ENCODE results near the gene CYP3A5. TPM values are rescaled to one million over a fixed set of nuclear protein-coding genes. Genes with fewer than 3 reads are reported as not detected.

Gene CYP3A5
- total and polyA plus RNA-seq, 2 of the 13 experiments (the other 11 are each of a cell fraction or from before 2014, with no cell fraction given) = 5.7 to 9.3 TPM

DNA sequence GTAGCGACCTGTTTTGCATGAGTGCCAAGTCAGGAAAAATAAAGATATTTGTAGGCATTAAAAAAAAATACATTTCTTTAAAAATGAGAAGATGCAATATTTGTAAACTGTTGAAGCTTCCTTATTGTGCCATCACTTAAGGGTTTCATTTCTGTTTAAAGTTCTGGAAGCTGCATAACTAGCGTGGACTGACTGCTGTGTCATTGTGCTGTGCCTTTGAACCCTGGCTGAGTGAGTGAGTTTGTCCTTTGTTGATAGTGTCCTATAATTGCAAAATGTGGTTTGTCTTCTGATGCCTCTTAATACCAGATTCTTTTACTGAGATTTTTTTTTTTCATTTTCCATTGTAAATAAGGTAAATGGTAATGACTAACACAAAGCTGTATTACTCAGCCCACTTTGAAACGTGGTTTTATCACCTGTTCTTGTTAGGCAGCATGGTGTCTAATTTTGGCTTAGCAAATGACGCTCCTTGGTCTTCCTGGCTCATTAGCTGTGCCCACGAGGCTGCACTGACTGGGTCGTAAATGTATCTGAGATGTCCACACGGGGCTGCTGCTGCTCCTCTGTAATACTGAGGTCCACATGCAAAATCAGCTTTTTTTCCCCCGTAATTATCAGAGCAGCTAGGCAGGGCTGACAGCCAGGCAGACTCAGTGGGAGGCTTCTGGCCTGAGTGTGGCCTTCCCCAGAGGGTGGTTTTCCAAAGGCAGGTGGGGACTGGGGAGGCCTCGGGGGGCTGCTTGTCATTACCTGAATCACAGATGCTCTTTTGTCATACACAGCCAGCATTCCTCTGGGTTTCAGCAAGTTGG is 48.3 kb downstream of the CYP3A5 start (continued):
- TF ChIP-seq NAIF1 (CRISPR knock-in tag; IDR thresholded peaks at IDR 0.05; ENCODE audit: borderline replicate concordance) (no peak), HNF4G (IDR thresholded peaks at IDR 0.05; ENCODE audit: borderline replicate concordance, low read depth, low read length) (no peak), HNF4G (CRISPR knock-in tag; IDR thresholded peaks at IDR 0.05; ENCODE audit: borderline replicate concordance, low read depth) (no peak), FOSL1 (CRISPR knock-in tag; IDR thresholded peaks at IDR 0.05; ENCODE audit: borderline replicate concordance) (no peak), MED1 (CRISPR knock-in tag; IDR thresholded peaks at IDR 0.05) (peak; percentile 46; the same call in 1 of the 2 replicates), ZFX (CRISPR knock-in tag; IDR thresholded peaks at IDR 0.05; ENCODE audit: low read depth) (peak; percentile 48; the same call in 1 of the 2 replicates), PHF21A (CRISPR knock-in tag; IDR thresholded peaks at IDR 0.05) (peak; percentile 20; the same call in 1 of the 2 replicates), ZNF780A (CRISPR knock-in tag; IDR thresholded peaks at IDR 0.05) (no peak), SIX1 (CRISPR knock-in tag; IDR thresholded peaks at IDR 0.05; ENCODE audit: borderline replicate concordance) (no peak), RBM22 (optimal IDR thresholded peaks at IDR 0.05; ENCODE audit: low read length) (peak; percentile 15), RBM39 (IDR thresholded peaks at IDR 0.05; ENCODE audit: low read depth, low read length, poor library complexity, severe bottlenecking) (no peak), ZSCAN12 (CRISPR knock-in tag; IDR thresholded peaks at IDR 0.05) (0 out of 2 replicates have a peak, but pooled peaks have one; percentile 44), HCFC1 (IDR thresholded peaks at IDR 0.05; ENCODE audit: low read depth, low read length) (no peak), ZNF703 (CRISPR knock-in tag; IDR thresholded peaks at IDR 0.05; ENCODE audit: borderline replicate concordance) (no peak), ZNF7 (CRISPR knock-in tag; IDR thresholded peaks at IDR 0.05) (no peak), ZNF432 (CRISPR knock-in tag; IDR thresholded peaks at IDR 0.05; ENCODE audit: borderline replicate concordance) (no peak), MAFF (IDR thresholded peaks at IDR 0.05; ENCODE audit: low read depth, low read length) (peak; percentile 81), GATAD2A (CRISPR knock-in tag; IDR thresholded peaks at IDR 0.05) (peak; percentile 29; the same call in 1 of the 2 replicates), HHEX (CRISPR knock-in tag; IDR thresholded peaks at IDR 0.05) (no peak)
- TF ChIP-seq, protein P1, sequence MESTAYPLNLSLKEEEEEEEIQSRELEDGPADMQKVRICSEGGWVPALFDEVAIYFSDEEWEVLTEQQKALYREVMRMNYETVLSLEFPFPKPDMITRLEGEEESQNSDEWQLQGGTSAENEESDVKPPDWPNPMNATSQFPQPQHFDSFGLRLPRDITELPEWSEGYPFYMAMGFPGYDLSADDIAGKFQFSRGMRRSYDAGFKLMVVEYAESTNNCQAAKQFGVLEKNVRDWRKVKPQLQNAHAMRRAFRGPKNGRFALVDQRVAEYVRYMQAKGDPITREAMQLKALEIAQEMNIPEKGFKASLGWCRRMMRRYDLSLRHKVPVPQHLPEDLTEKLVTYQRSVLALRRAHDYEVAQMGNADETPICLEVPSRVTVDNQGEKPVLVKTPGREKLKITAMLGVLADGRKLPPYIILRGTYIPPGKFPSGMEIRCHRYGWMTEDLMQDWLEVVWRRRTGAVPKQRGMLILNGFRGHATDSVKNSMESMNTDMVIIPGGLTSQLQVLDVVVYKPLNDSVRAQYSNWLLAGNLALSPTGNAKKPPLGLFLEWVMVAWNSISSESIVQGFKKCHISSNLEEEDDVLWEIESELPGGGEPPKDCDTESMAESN (CRISPR knock-in tag; conservative IDR thresholded peaks at IDR 0.05) = no peak
- TF ChIP-seq, protein P2, sequence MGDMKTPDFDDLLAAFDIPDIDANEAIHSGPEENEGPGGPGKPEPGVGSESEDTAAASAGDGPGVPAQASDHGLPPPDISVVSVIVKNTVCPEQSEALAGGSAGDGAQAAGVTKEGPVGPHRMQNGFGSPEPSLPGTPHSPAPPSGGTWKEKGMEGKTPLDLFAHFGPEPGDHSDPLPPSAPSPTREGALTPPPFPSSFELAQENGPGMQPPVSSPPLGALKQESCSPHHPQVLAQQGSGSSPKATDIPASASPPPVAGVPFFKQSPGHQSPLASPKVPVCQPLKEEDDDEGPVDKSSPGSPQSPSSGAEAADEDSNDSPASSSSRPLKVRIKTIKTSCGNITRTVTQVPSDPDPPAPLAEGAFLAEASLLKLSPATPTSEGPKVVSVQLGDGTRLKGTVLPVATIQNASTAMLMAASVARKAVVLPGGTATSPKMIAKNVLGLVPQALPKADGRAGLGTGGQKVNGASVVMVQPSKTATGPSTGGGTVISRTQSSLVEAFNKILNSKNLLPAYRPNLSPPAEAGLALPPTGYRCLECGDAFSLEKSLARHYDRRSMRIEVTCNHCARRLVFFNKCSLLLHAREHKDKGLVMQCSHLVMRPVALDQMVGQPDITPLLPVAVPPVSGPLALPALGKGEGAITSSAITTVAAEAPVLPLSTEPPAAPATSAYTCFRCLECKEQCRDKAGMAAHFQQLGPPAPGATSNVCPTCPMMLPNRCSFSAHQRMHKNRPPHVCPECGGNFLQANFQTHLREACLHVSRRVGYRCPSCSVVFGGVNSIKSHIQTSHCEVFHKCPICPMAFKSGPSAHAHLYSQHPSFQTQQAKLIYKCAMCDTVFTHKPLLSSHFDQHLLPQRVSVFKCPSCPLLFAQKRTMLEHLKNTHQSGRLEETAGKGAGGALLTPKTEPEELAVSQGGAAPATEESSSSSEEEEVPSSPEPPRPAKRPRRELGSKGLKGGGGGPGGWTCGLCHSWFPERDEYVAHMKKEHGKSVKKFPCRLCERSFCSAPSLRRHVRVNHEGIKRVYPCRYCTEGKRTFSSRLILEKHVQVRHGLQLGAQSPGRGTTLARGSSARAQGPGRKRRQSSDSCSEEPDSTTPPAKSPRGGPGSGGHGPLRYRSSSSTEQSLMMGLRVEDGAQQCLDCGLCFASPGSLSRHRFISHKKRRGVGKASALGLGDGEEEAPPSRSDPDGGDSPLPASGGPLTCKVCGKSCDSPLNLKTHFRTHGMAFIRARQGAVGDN (CRISPR knock-in tag; IDR thresholded peaks at IDR 0.05) = peak; percentile 70
- TF ChIP-seq, protein P3, sequence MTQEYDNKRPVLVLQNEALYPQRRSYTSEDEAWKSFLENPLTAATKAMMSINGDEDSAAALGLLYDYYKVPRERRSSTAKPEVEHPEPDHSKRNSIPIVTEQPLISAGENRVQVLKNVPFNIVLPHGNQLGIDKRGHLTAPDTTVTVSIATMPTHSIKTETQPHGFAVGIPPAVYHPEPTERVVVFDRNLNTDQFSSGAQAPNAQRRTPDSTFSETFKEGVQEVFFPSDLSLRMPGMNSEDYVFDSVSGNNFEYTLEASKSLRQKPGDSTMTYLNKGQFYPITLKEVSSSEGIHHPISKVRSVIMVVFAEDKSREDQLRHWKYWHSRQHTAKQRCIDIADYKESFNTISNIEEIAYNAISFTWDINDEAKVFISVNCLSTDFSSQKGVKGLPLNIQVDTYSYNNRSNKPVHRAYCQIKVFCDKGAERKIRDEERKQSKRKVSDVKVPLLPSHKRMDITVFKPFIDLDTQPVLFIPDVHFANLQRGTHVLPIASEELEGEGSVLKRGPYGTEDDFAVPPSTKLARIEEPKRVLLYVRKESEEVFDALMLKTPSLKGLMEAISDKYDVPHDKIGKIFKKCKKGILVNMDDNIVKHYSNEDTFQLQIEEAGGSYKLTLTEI (CRISPR knock-in tag; conservative IDR thresholded peaks at IDR 0.05) = no peak

Data from HepG2 (cell line).